GM12878 (cell line): ENCODE measurements around the gene SIX5.

Experiments used
- POLR2AphosphoS2 ChIP-seq: IDR thresholded peaks from 2 replicates; pipeline ENCODE4 v1.6.1; 2011; ENCODE audit warnings: low read depth, mild to moderate bottlenecking, low read length, improper control_type of control experiment, moderate library complexity
- ZSCAN29 ChIP-seq: fragments of 450-650 bp; IDR thresholded peaks from 2 replicates; pipeline ENCODE4 v1.6.1; 2017; ENCODE audit warnings: mild to moderate bottlenecking, moderate library complexity

DNA sequence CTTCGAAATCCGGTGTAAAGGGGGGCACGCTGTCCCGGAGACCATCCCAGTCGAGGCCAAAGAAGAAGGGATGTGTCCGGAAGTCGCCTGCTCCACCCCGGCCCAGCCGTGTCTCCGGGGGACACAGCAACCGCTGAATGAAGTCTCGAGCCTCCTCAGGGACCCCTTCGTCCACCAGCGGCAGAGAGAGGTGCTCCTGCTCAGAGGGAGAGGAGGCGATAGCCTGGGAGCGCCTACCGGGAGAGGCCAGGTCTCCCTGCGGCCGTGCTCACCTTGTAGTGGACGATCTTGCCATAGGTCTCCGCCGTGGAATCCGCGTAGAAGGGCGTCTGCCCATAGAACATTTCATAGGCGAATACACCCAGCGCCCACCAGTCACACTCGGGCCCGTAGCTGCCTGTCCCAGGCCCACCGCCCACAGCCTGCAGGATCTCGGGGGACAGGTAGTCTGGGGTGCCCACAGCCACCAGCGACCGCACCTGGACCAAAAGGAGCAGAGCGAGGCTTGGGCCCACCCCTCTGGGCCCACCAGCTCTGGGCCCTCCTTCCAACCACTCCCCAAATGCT lies 8.4 kb upstream of the SIX5 start:
- TF ChIP-seq POLR2AphosphoS2 (no peak), ZSCAN29 (no peak)
